HG02798 (cell line): ENCODE results near the gene ELMO3.

ENCODE experiments used
- ATAC-seq: cut with Tn5 transposase; IDR thresholded peaks from one replicate; pipeline ENCODE4 v1.9.1; 2021; ENCODE audit warnings: mild to moderate bottlenecking; ENCODE audit not compliant: unreplicated experiment, poor library complexity

ELMO3 gene

GRCh38 chr16:67199011-67199807 is at the start of gene ELMO3:
Gene ELMO3, plus strand, starts transcription at chr16:67199131. Its CDS starts 196 bp downstream, at chr16:67199327.
- ATAC-seq = no peak

GRCh38 chr16:67149276-67150046 is 49.5 kb upstream of the ELMO3 start:
- ATAC-seq = no peak

- ATAC-seq = peak; percentile 41
Observed at GRCh38 chr16:67150047-67150832, 48.7 kb upstream of the ELMO3 start.

- peak; percentile 69 for ATAC-seq
Observed at GRCh38 chr16:67150833-67151396, 48.0 kb upstream of the ELMO3 start, which contains the start of gene B3GNT9. Gene B3GNT9, minus strand, starts transcription at chr16:67150998. Its CDS starts 513 bp downstream, at chr16:67150485.

- ATAC-seq = no peak
Observed at GRCh38 chr16:67151431-67152097, 47.4 kb upstream of the ELMO3 start.

GRCh38 chr16:67154578-67155294 is 44.2 kb upstream of the ELMO3 start:
- no peak for ATAC-seq

- ATAC-seq = no peak
Observed at GRCh38 chr16:67155295-67156142, 43.4 kb upstream of the ELMO3 start.

- no peak for ATAC-seq
Observed at GRCh38 chr16:67156143-67156844, 42.6 kb upstream of the ELMO3 start.

GRCh38 chr16:67157106-67157748 is 41.7 kb upstream of the ELMO3 start:
- no peak for ATAC-seq

- no peak for ATAC-seq
Observed at GRCh38 chr16:67157892-67158635, 40.9 kb upstream of the ELMO3 start.

- peak; percentile 37 for ATAC-seq
Observed at GRCh38 chr16:67158637-67159600, 40.0 kb upstream of the ELMO3 start.

GRCh38 chr16:67161595-67162058 is 37.3 kb upstream of the ELMO3 start:
- no peak for ATAC-seq

- no peak for ATAC-seq
Observed at GRCh38 chr16:67162506-67163163, 36.3 kb upstream of the ELMO3 start.

- no peak for ATAC-seq
Observed at GRCh38 chr16:67163164-67163998, 35.5 kb upstream of the ELMO3 start.
